DND-41 (cell line): ENCODE measurements around the gene OTOF.

ENCODE experiments used
- ATAC-seq: fragments of 200-7000 bp; cut with Tn5 transposase; 3 replicates; pipeline ENCODE4 v1.9.1; 2021; ENCODE audit warnings: low read depth; ENCODE audit not compliant: insufficient read depth
- DNase-seq: peaks from one replicate; pipeline ENCODE4 v3.0.0-alpha.2; 2020
- H2AFZ ChIP-seq: 2 replicates; pipeline ENCODE4 v1.6.0; 2012; ENCODE audit warnings: low read depth, low read length
- H3K27ac ChIP-seq: 2 replicates; pipeline ENCODE4 v1.5.1; 2012; ENCODE audit warnings: low read length, inconsistent platforms
- H3K27me3 ChIP-seq: fragments of 200-600 bp; sonication (generic); 2 replicates; pipeline ENCODE4 v1.6.0; 2012; ENCODE audit warnings: low read length, mild to moderate bottlenecking, inconsistent platforms; ENCODE audit not compliant: insufficient read depth, poor library complexity
- H3K36me3 ChIP-seq: 2 replicates; pipeline ENCODE4 v1.5.1; 2012; ENCODE audit warnings: low read length, inconsistent platforms; ENCODE audit not compliant: insufficient read depth
- H3K4me1 ChIP-seq: 2 replicates; pipeline ENCODE4 v1.5.1; 2012; ENCODE audit warnings: mild to moderate bottlenecking, low read length; ENCODE audit not compliant: insufficient read depth
- H3K4me2 ChIP-seq: 2 replicates; pipeline ENCODE4 v1.6.0; 2012; ENCODE audit warnings: mild to moderate bottlenecking, moderate library complexity, low read length, inconsistent platforms; ENCODE audit not compliant: insufficient read depth
- H3K4me3 ChIP-seq, 2 experiments: fragments of 200-600 bp in 1 of 2; shearing (Covaris generic) in 1 of 2; 2 replicates each; pipeline ENCODE4 v1.5.1; 2012 to 2016; ENCODE audit warnings: inconsistent platforms in 2 of 2, low read length in 2 of 2, mild to moderate bottlenecking in 2 of 2, low read depth in 1 of 2, moderate library complexity in 1 of 2
- H3K79me2 ChIP-seq: 2 replicates; pipeline ENCODE4 v1.6.0; 2012; ENCODE audit warnings: low read length, inconsistent platforms; ENCODE audit not compliant: insufficient read depth
- H3K9ac ChIP-seq: 2 replicates; pipeline ENCODE4 v1.6.0; 2012; ENCODE audit warnings: low read depth, mild to moderate bottlenecking, inconsistent platforms, low read length, moderate library complexity
- H3K9me3 ChIP-seq: 2 replicates; pipeline ENCODE4 v1.5.1; 2012; ENCODE audit warnings: low read length, moderate library complexity, mild to moderate bottlenecking, inconsistent platforms; ENCODE audit not compliant: insufficient read depth, severe bottlenecking
- H4K20me1 ChIP-seq: 2 replicates; pipeline ENCODE4 v1.6.0; 2012; ENCODE audit warnings: low read length; ENCODE audit not compliant: insufficient read depth
- CTCF ChIP-seq: IDR thresholded peaks from 2 replicates; pipeline ENCODE4 v1.5.1; 2012; ENCODE audit warnings: borderline replicate concordance, low read length, moderate library complexity, mild to moderate bottlenecking; ENCODE audit not compliant: poor library complexity, severe bottlenecking; ENCODE audit errors: extremely low read depth
- EZH2 ChIP-seq: IDR thresholded peaks from 3 replicates; pipeline ENCODE4 v1.6.1; 2012; ENCODE audit warnings: borderline replicate concordance, low read depth, mild to moderate bottlenecking, moderate library complexity, low read length, inconsistent platforms; ENCODE audit not compliant: severe bottlenecking

Gene OTOF

GRCh38 chr2:26509141-26509540, 31.2 kb upstream of the OTOF start:
- DNase-seq (no peak), ATAC-seq (no peak)
- no peak overlapping the region for H3K27ac ChIP-seq
- no peak overlapping the region for H3K9ac ChIP-seq
- no peak overlapping the region for H3K4me3 ChIP-seq
- TF ChIP-seq CTCF: no peak
- no peak for TF ChIP-seq EZH2
- no peaks in the 10 kb centered on the region for H3K4me1 ChIP-seq
- H3K27me3 ChIP-seq: peaks cover 4% of the 10 kb centered on the region
- H3K9me3 ChIP-seq: no peaks in the 10 kb centered on the region
- no peaks in the 10 kb centered on the region for H4K20me1 ChIP-seq
- no peak overlapping the region for H3K4me2 ChIP-seq
- H2AFZ ChIP-seq: no peak overlapping the region
- no peaks in the 10 kb centered on the region for H3K36me3 ChIP-seq
- no peaks in the 10 kb centered on the region for H3K79me2 ChIP-seq

GRCh38 chr2:26507932-26508331, 30.0 kb upstream of the OTOF start:
- ATAC-seq: no peak
- H3K4me3 ChIP-seq: no peak overlapping the region
- no peak overlapping the region for H2AFZ ChIP-seq
- H3K9me3 ChIP-seq: no peaks in the 10 kb centered on the region
- no peaks in the 10 kb centered on the region for H3K36me3 ChIP-seq
- no peaks in the 10 kb centered on the region for H3K79me2 ChIP-seq
- no peak for DNase-seq
- H3K4me1 ChIP-seq: no peaks in the 10 kb centered on the region
- peaks cover 4% of the 10 kb centered on the region for H3K27me3 ChIP-seq
- no peak overlapping the region for H3K9ac ChIP-seq
- no peaks in the 10 kb centered on the region for H4K20me1 ChIP-seq
- H3K4me2 ChIP-seq: no peak overlapping the region
- no peak for TF ChIP-seq EZH2
- no peak for TF ChIP-seq CTCF
- no peak overlapping the region for H3K27ac ChIP-seq

- no peaks in the 10 kb centered on the region for H3K79me2 ChIP-seq
- no peak overlapping the region for H3K9ac ChIP-seq
- H3K4me1 ChIP-seq: no peaks in the 10 kb centered on the region
- H3K27me3 ChIP-seq: peaks cover 6% of the 10 kb centered on the region
- TF ChIP-seq CTCF (no peak), EZH2 (no peak)
- H3K4me3 ChIP-seq: no peak overlapping the region
- no peaks in the 10 kb centered on the region for H4K20me1 ChIP-seq
- no peak overlapping the region for H3K4me2 ChIP-seq
- H3K9me3 ChIP-seq: no peaks in the 10 kb centered on the region
- no peak overlapping the region for H2AFZ ChIP-seq
- DNase-seq (no peak), ATAC-seq (no peak)
- H3K36me3 ChIP-seq: no peaks in the 10 kb centered on the region
- no peak overlapping the region for H3K27ac ChIP-seq
These were observed 29.2 kb upstream of the OTOF start for GRCh38 chr2:26507088-26507487.

GRCh38 chr2:26506279-26506678, 28.4 kb upstream of the OTOF start:
- Histone ChIP-seq H2AFZ (no peak overlapping the region), H3K27me3 (peaks cover 11% of the 10 kb centered on the region), H3K4me1 (no peaks in the 10 kb centered on the region), H3K4me3 (no peak overlapping the region), H3K27ac (no peak overlapping the region), H3K36me3 (no peaks in the 10 kb centered on the region), H4K20me1 (no peaks in the 10 kb centered on the region), H3K4me2 (no peak overlapping the region), H3K9ac (no peak overlapping the region), H3K9me3 (no peaks in the 10 kb centered on the region), H3K79me2 (no peaks in the 10 kb centered on the region)
- DNase-seq: no peak
- TF ChIP-seq CTCF (no peak), EZH2 (no peak)
- no peak for ATAC-seq
